ENCODE results near the gene OPN4.

OPN4 gene

GRCh38 chr10:86650151-86650550, 4.2 kb upstream of the OPN4 start:
- CTCF ChIA-PET, result no interaction called here

GRCh38 chr10:86651021-86651471, 3.3 kb upstream of the OPN4 start:
- CTCF ChIA-PET, result no interaction called here
- TF ChIP-seq CTCF (IDR thresholded peaks at IDR 0.05; ENCODE audit: insufficient read depth, low read length, missing control alignments), result no peak
- POLR2A ChIA-PET, result no interaction called here

More at GRCh38 chr10:86650151-86650550, 4.2 kb upstream of the OPN4 start:
- no peak for TF ChIP-seq CTCF (IDR thresholded peaks at IDR 0.05; ENCODE audit: insufficient read depth, low read length, missing control alignments)
- POLR2A ChIA-PET, result no interaction called here
- no peak for DNase-seq (ENCODE audit: low read depth, low spot score)
- H3K4me3 ChIP-seq (ENCODE audit: low read depth, low read length), result no peak overlapping the region

GRCh38 chr10:86651631-86652331, 2.6 kb upstream of the OPN4 start:
- no peak overlapping the region for H3K4me3 ChIP-seq (ENCODE audit: low read depth, low read length)
- ChIA-PET POLR2A (no interaction called here), CTCF (interaction anchor here (1.0 kb wide), 1 partner anchor 287 kb away, joined by 4 read pairs; no protein-coding TSS in a partner anchor)
- no peak for TF ChIP-seq CTCF (IDR thresholded peaks at IDR 0.05; ENCODE audit: insufficient read depth, low read length, missing control alignments)
- DNase-seq (ENCODE audit: low read depth, low spot score), result no peak

More at GRCh38 chr10:86651021-86651471, 3.3 kb upstream of the OPN4 start:
- H3K4me3 ChIP-seq (ENCODE audit: low read depth, low read length), result no peak overlapping the region
- DNase-seq (ENCODE audit: low read depth, low spot score), result no peak

DNA sequence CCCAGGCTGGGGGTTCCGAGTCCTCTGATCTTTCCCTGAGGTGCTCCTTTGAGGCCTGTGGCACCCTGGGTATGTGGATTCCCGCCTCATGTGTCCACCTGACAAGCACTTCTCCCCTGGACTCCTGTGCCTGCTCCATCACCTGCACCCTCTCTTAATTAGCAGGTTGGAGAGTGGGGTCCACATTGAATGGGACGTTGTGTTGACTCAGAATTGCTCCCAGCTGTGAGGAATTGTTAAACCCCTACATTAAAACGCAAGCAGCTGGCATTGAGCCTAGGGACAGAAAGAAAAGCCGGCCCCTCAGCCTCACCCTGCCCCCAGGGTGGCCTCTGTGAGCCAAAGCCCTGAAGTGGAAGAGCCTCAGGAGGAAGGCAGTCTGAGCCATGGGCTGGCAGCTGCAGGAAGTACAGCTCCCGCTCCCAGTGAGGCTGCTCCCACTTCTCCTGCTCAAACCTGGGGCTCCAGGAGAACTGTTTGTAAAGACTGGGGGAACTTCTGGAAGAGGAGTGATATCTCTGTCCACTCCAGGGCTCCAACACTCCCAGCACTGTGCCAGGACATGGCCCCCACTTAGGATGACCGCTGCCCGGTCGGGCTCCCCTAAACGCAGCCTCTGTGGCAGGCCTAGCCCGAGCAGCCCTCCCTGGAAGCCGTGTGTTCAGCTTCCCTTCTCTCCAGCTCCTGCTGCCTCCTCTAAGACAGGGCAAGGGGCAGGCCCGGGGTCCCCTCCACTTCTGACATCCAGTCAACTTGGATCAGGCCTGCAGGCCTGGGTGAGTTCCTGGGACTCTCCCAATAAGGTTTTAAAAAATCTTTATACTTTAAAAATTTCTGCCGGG, 1.8 kb upstream of the OPN4 start:
- no peak for DNase-seq (ENCODE audit: low read depth, low spot score)
- CTCF ChIA-PET, result interaction anchor here (1.0 to 1.2 kb wide), 2 partner anchors 8 to 286 kb away, joined by 4 read pairs; no protein-coding TSS in a partner anchor
- no peak overlapping the region for H3K4me3 ChIP-seq (ENCODE audit: low read depth, low read length)
- POLR2A ChIA-PET, result no interaction called here
- no peak for TF ChIP-seq CTCF (IDR thresholded peaks at IDR 0.05; ENCODE audit: insufficient read depth, low read length, missing control alignments)

DNA sequence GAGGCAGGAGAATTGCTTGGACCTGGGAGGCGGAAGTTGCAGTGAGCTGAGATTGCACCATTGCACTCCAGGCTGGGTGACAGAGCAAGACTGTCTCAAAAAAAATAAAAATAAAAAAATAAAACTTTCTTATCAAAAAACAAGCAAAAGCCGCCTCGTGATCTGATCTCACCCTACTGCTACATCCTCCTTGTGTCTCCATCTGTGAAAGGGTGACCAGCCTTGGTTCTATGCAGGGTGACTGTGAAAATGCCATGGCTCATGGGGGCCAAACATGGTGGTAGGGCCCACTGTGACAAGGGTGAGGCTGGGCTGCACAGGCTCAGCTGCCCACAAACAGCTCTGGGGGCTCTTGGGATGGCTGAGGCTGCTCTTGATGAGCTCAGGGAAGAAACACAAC, 968 bp upstream of the OPN4 start:
- no peak for DNase-seq (ENCODE audit: low read depth, low spot score)
- H3K4me3 ChIP-seq (ENCODE audit: low read depth, low read length), result no peak overlapping the region
- ChIA-PET CTCF (interaction anchor here (1.2 kb wide), 1 partner anchor 9 kb away, joined by 4 read pairs; no protein-coding TSS in a partner anchor), POLR2A (no interaction called here)
- no peak for TF ChIP-seq CTCF (IDR thresholded peaks at IDR 0.05; ENCODE audit: insufficient read depth, low read length, missing control alignments)

DNA sequence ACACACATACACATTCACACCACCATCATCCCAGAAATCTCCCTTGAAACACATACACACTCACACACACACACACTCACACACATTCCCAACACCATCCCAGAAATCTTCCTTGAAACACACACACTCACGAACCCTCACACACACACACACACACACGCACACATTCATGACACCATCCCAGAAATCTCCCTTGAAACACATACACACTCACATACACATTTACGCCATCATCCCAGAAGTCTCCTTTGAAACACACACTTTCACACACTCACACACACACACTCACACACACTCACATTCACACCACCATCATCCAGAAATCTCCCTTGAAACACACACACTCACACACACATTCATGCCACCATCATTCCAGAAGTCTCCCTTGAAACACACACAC, 360 bp upstream of the OPN4 start:
- H3K4me3 ChIP-seq (ENCODE audit: low read depth, low read length), result no peak overlapping the region
- no peak for DNase-seq (ENCODE audit: low read depth, low spot score)
- CTCF ChIA-PET, result interaction anchor here (1.0 to 3.0 kb wide), 3 partner anchors 9 to 11 kb away, joined by 4 to 10 read pairs (median 4); no protein-coding TSS in a partner anchor
- TF ChIP-seq CTCF (IDR thresholded peaks at IDR 0.05; ENCODE audit: insufficient read depth, low read length, missing control alignments), result no peak
- POLR2A ChIA-PET, result no interaction called here
